SU-DHL-6 (cell line): ENCODE results near the gene STARD4.

Experiments used
- H2AFZ ChIP-seq: fragments of 200-600 bp; sonication (generic); 2 replicates; pipeline ENCODE4 v1.6.1; 2014; ENCODE audit warnings: low read depth, mild to moderate bottlenecking, moderate library complexity, mixed read lengths, antibody characterized with exemption, low read length; ENCODE audit not compliant: severe bottlenecking
- H3F3A ChIP-seq: fragments of 200-600 bp; shearing (Covaris generic); 2 replicates; pipeline ENCODE4 v1.6.0; 2016; ENCODE audit warnings: antibody characterized with exemption, mild to moderate bottlenecking; ENCODE audit not compliant: insufficient read depth
- H3K27ac ChIP-seq: fragments of 200-600 bp; sonication (generic); 2 replicates; pipeline ENCODE4 v1.5.1; 2016; ENCODE audit warnings: low read depth, mild to moderate bottlenecking, low read length, moderate library complexity, mixed read lengths
- H3K27me3 ChIP-seq: fragments of 200-600 bp; sonication (generic), shearing (Covaris generic); 2 replicates; pipeline ENCODE4 v1.6.0; 2014; ENCODE audit warnings: mild to moderate bottlenecking, low read length
- H3K36me3 ChIP-seq: fragments of 200-600 bp; sonication (generic); 2 replicates; pipeline ENCODE4 v1.6.1; 2014; ENCODE audit warnings: mild to moderate bottlenecking, low read length, mixed read lengths
- H3K4me2 ChIP-seq: fragments of 300-600, 200-600 bp; shearing (Covaris generic), sonication (generic); 2 replicates; pipeline ENCODE4 v1.6.0; 2014; ENCODE audit warnings: low read length, low read depth, mild to moderate bottlenecking; ENCODE audit not compliant: poor library complexity, severe bottlenecking
- H3K4me3 ChIP-seq: fragments of 200-600 bp; sonication (generic); 2 replicates; pipeline ENCODE4 v1.5.1; 2014; ENCODE audit warnings: antibody characterized with exemption, low read length, mild to moderate bottlenecking, mixed read lengths; ENCODE audit not compliant: insufficient read depth, poor library complexity, severe bottlenecking
- H3K79me2 ChIP-seq: fragments of 200-600 bp; sonication (generic); 2 replicates; pipeline ENCODE4 v1.6.1; 2014; ENCODE audit warnings: mild to moderate bottlenecking, low read length, moderate library complexity; ENCODE audit not compliant: insufficient read depth
- H3K9ac ChIP-seq: fragments of 200-600 bp; sonication (generic); 2 replicates; pipeline ENCODE4 v1.7.0; 2014; ENCODE audit warnings: mild to moderate bottlenecking, low read length
- H3K9me2 ChIP-seq: fragments of 200-600 bp; sonication (generic); replicated peaks from 2 replicates; pipeline ENCODE4 v1.6.1; 2014; ENCODE audit warnings: low read length; ENCODE audit not compliant: insufficient read depth
- H3K9me3 ChIP-seq: fragments of 200-600 bp; sonication (generic); 2 replicates; pipeline ENCODE4 v1.6.1; 2014; ENCODE audit warnings: low read length, mixed read lengths; ENCODE audit not compliant: insufficient read depth
- H4K20me1 ChIP-seq: fragments of 200-600 bp; sonication (generic); 2 replicates; pipeline ENCODE4 v1.6.1; 2014; ENCODE audit warnings: low read depth, mild to moderate bottlenecking, antibody characterized with exemption, low read length, moderate library complexity, mixed read lengths
- CTCF ChIP-seq: fragments of 200-600 bp; sonication (generic); IDR thresholded peaks from one replicate; pipeline ENCODE4 v1.5.1; 2017; ENCODE audit warnings: antibody characterized with exemption, mild to moderate bottlenecking, low read length, moderate library complexity; ENCODE audit not compliant: insufficient read depth, poor library complexity, severe bottlenecking
- EZH2phosphoT487 ChIP-seq: fragments of 200-600 bp; sonication (generic), shearing (Covaris generic); conservative IDR thresholded peaks from 2 replicates; pipeline ENCODE4 v1.6.1; 2018; ENCODE audit warnings: mild to moderate bottlenecking, antibody characterized with exemption, low read length, moderate library complexity, mixed read lengths

Gene STARD4

DNA sequence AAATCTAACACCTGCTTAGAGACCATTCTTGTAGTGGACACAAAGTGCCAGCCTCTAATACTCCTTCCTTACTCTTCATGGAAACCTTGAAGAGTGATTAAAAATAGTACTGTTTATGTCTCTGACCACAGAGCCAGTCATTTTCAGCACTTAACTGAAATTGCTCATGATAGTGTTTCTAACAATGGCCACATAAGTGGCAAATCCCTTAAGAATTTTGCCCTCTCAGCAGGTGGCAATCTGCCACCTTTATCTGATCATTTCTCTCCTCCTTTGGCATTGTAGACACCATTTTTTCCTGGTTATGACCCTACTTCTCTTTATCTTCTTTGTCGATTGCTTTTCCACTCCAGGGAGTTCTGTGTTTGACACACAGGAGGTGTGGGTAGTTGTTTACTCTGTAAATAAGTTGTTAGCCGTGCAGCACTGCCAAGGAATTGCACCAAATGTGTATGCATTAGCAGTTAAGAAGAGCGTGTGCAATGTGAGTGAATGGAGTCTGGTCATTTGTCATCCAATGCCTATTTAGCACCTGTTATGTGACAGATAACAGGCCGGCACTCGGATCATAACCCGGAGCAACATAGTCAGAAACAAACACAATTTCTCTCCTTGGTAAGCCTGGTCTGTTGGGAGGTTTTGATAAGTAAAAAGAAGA, 36.8 kb upstream of the STARD4 start:
- H3K9me2 ChIP-seq: no peaks in the 10 kb centered on the region
- no peaks in the 10 kb centered on the region for H3F3A ChIP-seq
- H2AFZ ChIP-seq: no peak overlapping the region
- H3K27ac ChIP-seq: no peak overlapping the region
- no peaks in the 10 kb centered on the region for H3K79me2 ChIP-seq
- no peaks in the 10 kb centered on the region for H3K36me3 ChIP-seq
- H3K27me3 ChIP-seq: no peaks in the 10 kb centered on the region
- no peaks in the 10 kb centered on the region for H4K20me1 ChIP-seq
- H3K4me3 ChIP-seq: no peak overlapping the region
- H3K9ac ChIP-seq: no peak overlapping the region
- no peaks in the 10 kb centered on the region for H3K9me3 ChIP-seq
- no peak overlapping the region for H3K4me2 ChIP-seq
- TF ChIP-seq EZH2phosphoT487 (no peak), CTCF (no peak)

DNA sequence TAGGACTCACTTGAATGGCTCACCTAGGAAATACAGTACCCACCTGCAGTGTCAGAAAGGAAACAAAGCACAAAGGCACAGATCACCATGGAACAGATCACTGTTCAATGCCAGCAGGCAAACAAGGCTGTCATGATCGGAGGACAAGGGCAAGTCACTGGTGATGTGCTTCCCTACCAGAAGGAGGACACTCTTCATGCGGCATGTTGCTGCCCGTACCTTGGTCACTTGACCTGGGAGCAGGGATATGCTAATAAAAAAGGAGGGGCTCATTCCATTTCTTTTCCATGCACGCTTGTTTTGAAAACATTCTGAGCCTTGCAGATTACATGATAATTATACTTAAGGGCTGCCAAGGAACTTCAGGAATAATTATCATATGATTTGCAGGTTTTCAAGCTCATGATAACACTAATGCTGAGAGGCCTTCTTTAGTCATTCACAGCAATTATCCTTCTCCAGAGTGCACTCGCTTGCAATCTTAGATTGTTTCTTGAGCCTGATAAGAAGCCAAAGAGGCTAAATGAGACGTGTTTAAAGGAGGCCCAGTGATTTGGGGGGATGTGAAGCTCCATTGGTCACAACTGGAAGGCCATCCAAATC, 36.1 kb upstream of the STARD4 start:
- Histone ChIP-seq H3K79me2 (no peaks in the 10 kb centered on the region), H3K27ac (no peak overlapping the region), H3K4me3 (no peak overlapping the region), H3K9me2 (no peaks in the 10 kb centered on the region), H2AFZ (no peak overlapping the region), H3K9ac (no peak overlapping the region), H4K20me1 (no peaks in the 10 kb centered on the region), H3K4me2 (no peak overlapping the region), H3K36me3 (no peaks in the 10 kb centered on the region), H3F3A (no peaks in the 10 kb centered on the region), H3K9me3 (no peaks in the 10 kb centered on the region), H3K27me3 (no peaks in the 10 kb centered on the region)
- no peak for TF ChIP-seq EZH2phosphoT487
- no peak for TF ChIP-seq CTCF

GRCh38 chr5:111545031-111545430, 32.7 kb upstream of the STARD4 start:
- Histone ChIP-seq H3K4me3 (no peak overlapping the region), H3K36me3 (no peaks in the 10 kb centered on the region), H3K79me2 (no peaks in the 10 kb centered on the region), H3K9me3 (no peaks in the 10 kb centered on the region), H3K9ac (no peak overlapping the region), H3K9me2 (no peaks in the 10 kb centered on the region), H4K20me1 (no peaks in the 10 kb centered on the region), H3K4me2 (no peak overlapping the region), H2AFZ (no peak overlapping the region), H3K27ac (no peak overlapping the region), H3K27me3 (no peaks in the 10 kb centered on the region), H3F3A (no peaks in the 10 kb centered on the region)
- TF ChIP-seq CTCF: no peak
- no peak for TF ChIP-seq EZH2phosphoT487
